ENCODE results near the gene NAT8L. TPM values are rescaled to one million over a fixed set of nuclear protein-coding genes. Genes with fewer than 3 reads are reported as not detected.

NAT8L gene
- total RNA-seq, 1 experiment from 2014 or later = 1.6 TPM

DNA sequence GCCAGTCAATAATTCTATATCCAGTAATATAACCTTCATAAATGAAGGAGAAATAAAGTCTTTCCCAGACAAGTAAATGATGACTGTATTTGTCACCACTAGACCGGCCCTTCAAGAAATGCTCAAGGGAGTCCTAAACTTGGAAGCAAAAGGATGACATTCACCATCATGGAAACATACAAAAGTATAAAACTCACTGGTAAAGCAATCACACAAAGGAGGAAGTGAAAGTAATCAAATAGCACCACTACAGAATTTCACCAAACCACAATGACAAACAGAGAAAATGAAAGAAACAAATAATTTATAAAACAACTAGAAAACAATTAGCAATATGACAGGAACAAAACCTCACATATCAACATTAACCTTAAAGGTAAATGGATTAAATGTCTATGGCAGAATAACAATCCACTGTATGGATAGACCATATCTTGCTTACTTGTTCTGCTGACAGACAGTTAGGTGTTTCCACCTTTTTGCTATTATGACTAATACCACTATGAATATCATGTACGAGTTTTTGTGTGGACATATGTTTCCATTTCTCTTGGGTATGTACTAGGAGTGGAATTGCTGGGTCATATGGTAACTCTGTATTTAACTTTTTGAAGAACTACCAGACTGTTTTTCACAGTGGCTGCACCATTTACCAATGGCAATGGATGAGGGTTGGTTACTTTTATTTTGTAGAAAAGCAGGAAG is 44.9 kb downstream of the NAT8L start:
- Histone ChIP-seq H3K27ac (ENCODE audit: low read length) (no peak overlapping the region), H4K20me1 (ENCODE audit: low read length) (no peaks in the 10 kb centered on the region), H3K4me2 (ENCODE audit: low read length) (no peak overlapping the region), H3K9me3 (ENCODE audit: low read length) (no peaks in the 10 kb centered on the region; the same call in 1 of the 2 replicates), H3K4me3 (ENCODE audit: low read length) (no peak overlapping the region), H2AFZ (ENCODE audit: low read length) (no peak overlapping the region), H3K4me1 (ENCODE audit: insufficient read depth, low read length) (peaks cover 14% of the 10 kb centered on the region), H3K36me3 (ENCODE audit: low read depth, low read length) (no peaks in the 10 kb centered on the region), H3K27me3 (ENCODE audit: low read length) (no peaks in the 10 kb centered on the region), H3K9ac (ENCODE audit: low read length) (no peak overlapping the region), H3F3A (ENCODE audit: low read length, unreplicated experiment) (no peaks in the 10 kb centered on the region), H3K79me2 (ENCODE audit: low read length) (no peaks in the 10 kb centered on the region), H3K9me2 (replicated peaks; ENCODE audit: low read length) (no peaks in the 10 kb centered on the region)
- ChIA-PET POLR2A (ENCODE audit: unreplicated experiment) (no interaction called here), CTCF (no interaction called here)
- no peak for ATAC-seq
- no peak for TF ChIP-seq EZH2 (IDR thresholded peaks at IDR 0.05; ENCODE audit: low read length, unreplicated experiment)
- no peak for TF ChIP-seq EZH2phosphoT487 (IDR thresholded peaks at IDR 0.05; ENCODE audit: borderline replicate concordance, low read length)
- TF ChIP-seq, protein P1, sequence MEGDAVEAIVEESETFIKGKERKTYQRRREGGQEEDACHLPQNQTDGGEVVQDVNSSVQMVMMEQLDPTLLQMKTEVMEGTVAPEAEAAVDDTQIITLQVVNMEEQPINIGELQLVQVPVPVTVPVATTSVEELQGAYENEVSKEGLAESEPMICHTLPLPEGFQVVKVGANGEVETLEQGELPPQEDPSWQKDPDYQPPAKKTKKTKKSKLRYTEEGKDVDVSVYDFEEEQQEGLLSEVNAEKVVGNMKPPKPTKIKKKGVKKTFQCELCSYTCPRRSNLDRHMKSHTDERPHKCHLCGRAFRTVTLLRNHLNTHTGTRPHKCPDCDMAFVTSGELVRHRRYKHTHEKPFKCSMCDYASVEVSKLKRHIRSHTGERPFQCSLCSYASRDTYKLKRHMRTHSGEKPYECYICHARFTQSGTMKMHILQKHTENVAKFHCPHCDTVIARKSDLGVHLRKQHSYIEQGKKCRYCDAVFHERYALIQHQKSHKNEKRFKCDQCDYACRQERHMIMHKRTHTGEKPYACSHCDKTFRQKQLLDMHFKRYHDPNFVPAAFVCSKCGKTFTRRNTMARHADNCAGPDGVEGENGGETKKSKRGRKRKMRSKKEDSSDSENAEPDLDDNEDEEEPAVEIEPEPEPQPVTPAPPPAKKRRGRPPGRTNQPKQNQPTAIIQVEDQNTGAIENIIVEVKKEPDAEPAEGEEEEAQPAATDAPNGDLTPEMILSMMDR (conservative IDR thresholded peaks at IDR 0.05; ENCODE audit: low read depth, low read length) = no peak
- intact Hi-C loops (cut with micrococcal nuclease) = no loop called here
- no peak for DNase-seq
- BruUV-seq (replicated peaks) = no TSS peak

DNA sequence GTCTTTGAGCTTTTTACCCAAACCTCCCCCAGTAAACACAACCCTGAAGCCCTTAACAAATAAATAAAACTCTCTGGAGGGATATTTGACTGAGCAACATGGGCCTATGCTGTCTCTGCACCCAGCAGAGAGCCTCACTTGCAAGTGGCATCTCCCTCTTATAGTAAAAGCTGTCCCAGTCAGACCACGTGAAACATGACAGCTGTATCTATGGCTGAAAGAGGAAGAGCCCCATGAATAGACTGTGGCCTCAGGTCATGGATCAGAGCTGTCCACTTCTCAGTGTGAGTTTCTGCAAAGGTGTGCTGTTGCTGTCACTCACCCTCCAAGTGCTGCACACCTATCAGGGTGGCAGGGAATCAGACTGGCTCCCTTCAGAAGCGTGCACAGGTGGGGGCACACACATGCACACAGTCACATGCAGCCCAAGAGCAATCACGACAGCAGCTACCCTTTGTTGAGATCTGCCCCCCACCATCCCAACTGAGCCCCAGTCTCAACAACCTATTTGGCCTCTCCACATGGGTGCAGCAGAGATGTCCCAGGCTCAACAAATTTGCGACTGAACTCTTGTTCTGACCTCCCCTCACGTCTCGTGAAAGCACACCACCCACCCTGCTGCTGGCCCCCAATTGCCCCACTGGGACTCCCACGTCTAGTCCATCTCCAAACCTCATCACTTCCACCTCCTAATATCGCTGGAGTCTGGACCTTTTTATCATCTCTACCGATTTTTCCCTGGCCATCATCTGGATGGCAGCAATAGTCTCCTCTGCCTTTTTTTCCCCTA is 45.6 kb downstream of the NAT8L start:
- no peaks in the 10 kb centered on the region for H3K9me2 ChIP-seq (replicated peaks; ENCODE audit: low read length)
- H3K9me3 ChIP-seq (ENCODE audit: low read length) = no peaks in the 10 kb centered on the region; the same call in 1 of the 2 replicates
- ChIA-PET CTCF (no interaction called here), POLR2A (ENCODE audit: unreplicated experiment) (no interaction called here)
- H3K9ac ChIP-seq (ENCODE audit: low read length) = no peak overlapping the region
- peaks cover 14% of the 10 kb centered on the region for H3K4me1 ChIP-seq (ENCODE audit: insufficient read depth, low read length)
- H3F3A ChIP-seq (ENCODE audit: low read length, unreplicated experiment) = no peaks in the 10 kb centered on the region
- no peaks in the 10 kb centered on the region for H4K20me1 ChIP-seq (ENCODE audit: low read length)
- BruUV-seq (replicated peaks) = no TSS peak
- intact Hi-C loops (cut with micrococcal nuclease) = no loop called here
- ATAC-seq = no peak
- no peak overlapping the region for H3K4me3 ChIP-seq (ENCODE audit: low read length)
- TF ChIP-seq EZH2phosphoT487 (IDR thresholded peaks at IDR 0.05; ENCODE audit: borderline replicate concordance, low read length) (no peak), EZH2 (IDR thresholded peaks at IDR 0.05; ENCODE audit: low read length, unreplicated experiment) (no peak)
- TF ChIP-seq, protein P1 (conservative IDR thresholded peaks at IDR 0.05; ENCODE audit: low read depth, low read length) = no peak
- H3K36me3 ChIP-seq (ENCODE audit: low read depth, low read length) = no peaks in the 10 kb centered on the region
- no peak overlapping the region for H3K4me2 ChIP-seq (ENCODE audit: low read length)
- no peak overlapping the region for H3K27ac ChIP-seq (ENCODE audit: low read length)
- DNase-seq = no peak
- no peaks in the 10 kb centered on the region for H3K79me2 ChIP-seq (ENCODE audit: low read length)
- no peak overlapping the region for H2AFZ ChIP-seq (ENCODE audit: low read length)
- H3K27me3 ChIP-seq (ENCODE audit: low read length) = no peaks in the 10 kb centered on the region

Measured in PC-3 (cell line).